ENCODE results near the gene DPH5.

The DPH5 gene

DNA sequence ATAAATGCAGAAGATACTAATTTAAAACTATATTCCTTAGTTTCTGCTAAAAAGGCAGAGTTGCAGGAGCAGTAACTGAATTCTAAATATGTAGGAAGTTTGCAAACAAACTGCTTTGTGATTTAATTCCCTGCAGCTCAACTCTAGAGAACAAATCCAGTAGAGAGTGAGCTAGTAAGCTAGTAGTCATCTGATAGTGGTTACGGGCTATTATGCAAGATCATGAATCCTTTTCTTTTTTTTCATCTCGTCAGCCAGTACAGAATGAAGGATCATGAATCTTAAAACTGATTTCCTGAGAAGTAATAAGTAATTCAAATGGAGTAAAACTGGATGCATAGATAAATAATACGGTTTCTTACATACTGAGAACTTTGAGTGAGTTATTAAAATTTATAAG lies 3.3 kb downstream of the DPH5 start:
- H3K27ac ChIP-seq, result no peak overlapping the region
- TF ChIP-seq, protein P1, sequence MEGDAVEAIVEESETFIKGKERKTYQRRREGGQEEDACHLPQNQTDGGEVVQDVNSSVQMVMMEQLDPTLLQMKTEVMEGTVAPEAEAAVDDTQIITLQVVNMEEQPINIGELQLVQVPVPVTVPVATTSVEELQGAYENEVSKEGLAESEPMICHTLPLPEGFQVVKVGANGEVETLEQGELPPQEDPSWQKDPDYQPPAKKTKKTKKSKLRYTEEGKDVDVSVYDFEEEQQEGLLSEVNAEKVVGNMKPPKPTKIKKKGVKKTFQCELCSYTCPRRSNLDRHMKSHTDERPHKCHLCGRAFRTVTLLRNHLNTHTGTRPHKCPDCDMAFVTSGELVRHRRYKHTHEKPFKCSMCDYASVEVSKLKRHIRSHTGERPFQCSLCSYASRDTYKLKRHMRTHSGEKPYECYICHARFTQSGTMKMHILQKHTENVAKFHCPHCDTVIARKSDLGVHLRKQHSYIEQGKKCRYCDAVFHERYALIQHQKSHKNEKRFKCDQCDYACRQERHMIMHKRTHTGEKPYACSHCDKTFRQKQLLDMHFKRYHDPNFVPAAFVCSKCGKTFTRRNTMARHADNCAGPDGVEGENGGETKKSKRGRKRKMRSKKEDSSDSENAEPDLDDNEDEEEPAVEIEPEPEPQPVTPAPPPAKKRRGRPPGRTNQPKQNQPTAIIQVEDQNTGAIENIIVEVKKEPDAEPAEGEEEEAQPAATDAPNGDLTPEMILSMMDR (IDR thresholded peaks at IDR 0.05; ENCODE audit: low read depth, low read length), result no peak
- no peak overlapping the region for H3K4me3 ChIP-seq (ENCODE audit: low read depth, low read length)
- no peaks in the 10 kb centered on the region for H3K27me3 ChIP-seq (ENCODE audit: insufficient read depth, low read depth, severe bottlenecking)
- no peaks in the 10 kb centered on the region for H3K9me3 ChIP-seq (ENCODE audit: severe bottlenecking)
- no peak for DNase-seq
- peaks cover 8% of the 10 kb centered on the region for H3K36me3 ChIP-seq

DNA sequence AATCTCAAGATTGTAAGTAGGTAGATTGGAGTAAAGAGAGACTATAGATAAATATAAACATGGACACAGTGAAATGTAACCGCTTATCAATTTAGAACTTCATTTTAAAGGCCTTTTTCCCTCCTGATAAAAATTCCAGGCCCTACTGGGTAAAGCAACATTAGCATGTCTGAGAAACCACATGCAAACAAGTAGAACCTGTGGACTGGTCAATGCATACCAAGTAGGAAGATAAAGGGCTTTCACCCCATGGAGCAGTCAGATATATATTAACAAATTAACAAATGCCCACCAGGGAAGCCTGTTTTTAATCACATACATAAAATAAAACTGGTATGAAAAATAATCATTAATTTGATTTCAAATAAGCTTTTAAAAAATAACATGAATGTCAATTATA lies 8.1 kb downstream of the DPH5 start:
- no peak overlapping the region for H3K27ac ChIP-seq
- H3K36me3 ChIP-seq, result peaks cover 5% of the 10 kb centered on the region
- no peak overlapping the region for H3K4me3 ChIP-seq (ENCODE audit: low read depth, low read length)
- no peaks in the 10 kb centered on the region for H3K9me3 ChIP-seq (ENCODE audit: severe bottlenecking)
- TF ChIP-seq, protein P1 (IDR thresholded peaks at IDR 0.05; ENCODE audit: low read depth, low read length), result no peak
- no peaks in the 10 kb centered on the region for H3K27me3 ChIP-seq (ENCODE audit: insufficient read depth, low read depth, severe bottlenecking)
- DNase-seq, result no peak

DNA sequence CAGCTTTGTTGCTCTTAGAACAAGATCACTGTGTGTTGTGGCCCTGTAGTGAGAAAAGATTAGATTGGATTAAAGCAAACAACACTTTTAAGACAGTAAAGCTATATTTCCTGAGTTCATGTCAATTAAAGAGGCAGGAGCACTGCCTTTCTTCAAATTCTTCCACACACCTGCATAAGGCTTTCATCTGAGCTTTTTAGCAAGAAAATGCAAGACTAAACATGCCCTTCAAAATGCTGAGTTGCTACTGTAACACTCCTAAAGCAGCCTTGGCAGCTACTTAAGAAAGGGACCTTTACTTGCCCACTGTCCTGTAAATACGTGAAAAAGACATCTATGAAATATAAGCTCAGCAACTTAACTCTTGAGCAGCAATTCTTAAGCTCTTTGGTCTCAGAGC lies 11.8 kb downstream of the DPH5 start:
- Histone ChIP-seq H3K36me3 (peaks cover 8% of the 10 kb centered on the region), H3K4me3 (ENCODE audit: low read depth, low read length) (no peak overlapping the region), H3K27ac (no peak overlapping the region), H3K9me3 (ENCODE audit: severe bottlenecking) (no peaks in the 10 kb centered on the region), H3K27me3 (ENCODE audit: insufficient read depth, low read depth, severe bottlenecking) (no peaks in the 10 kb centered on the region)
- DNase-seq, result no peak
- TF ChIP-seq, protein P1 (IDR thresholded peaks at IDR 0.05; ENCODE audit: low read depth, low read length), result no peak

DNA sequence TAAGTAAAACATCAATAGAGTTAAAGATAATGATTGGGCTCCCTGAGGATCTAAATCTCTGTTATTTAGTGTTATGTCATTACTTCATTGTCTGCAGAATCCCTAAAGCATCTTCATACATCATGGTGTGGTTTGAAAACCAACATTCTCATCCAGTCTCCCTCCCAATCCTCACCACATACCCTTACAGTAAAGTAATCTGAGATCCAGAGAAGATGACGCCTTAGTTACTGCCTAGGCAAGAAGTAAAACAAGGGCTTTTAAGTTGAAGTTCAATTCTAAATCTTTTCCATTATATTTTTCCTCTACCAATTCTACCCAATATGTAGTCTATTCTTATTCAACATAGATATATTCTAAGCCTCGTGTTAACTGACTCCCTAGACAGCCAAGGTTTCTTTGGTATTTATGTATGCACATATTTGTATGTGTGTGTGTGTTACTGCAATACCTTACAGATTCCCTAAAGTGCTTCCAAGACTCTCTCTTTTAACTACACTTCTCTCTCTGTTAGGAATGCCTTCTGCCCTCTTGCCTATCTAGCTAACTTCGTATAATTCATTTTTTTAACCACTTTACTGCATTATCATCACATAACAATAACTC lies 17.3 kb downstream of the DPH5 start:
- TF ChIP-seq, protein P1 (IDR thresholded peaks at IDR 0.05; ENCODE audit: low read depth, low read length), result no peak
- Histone ChIP-seq H3K27me3 (ENCODE audit: insufficient read depth, low read depth, severe bottlenecking) (no peaks in the 10 kb centered on the region), H3K36me3 (peaks cover 8% of the 10 kb centered on the region), H3K27ac (no peak overlapping the region), H3K9me3 (ENCODE audit: severe bottlenecking) (no peaks in the 10 kb centered on the region), H3K4me3 (ENCODE audit: low read depth, low read length) (no peak overlapping the region)
- DNase-seq, result no peak

GRCh38 chr1:101006553-101006952 lies 19.0 kb downstream of the DPH5 start:
- Histone ChIP-seq H3K27ac (no peak overlapping the region), H3K9me3 (ENCODE audit: severe bottlenecking) (no peaks in the 10 kb centered on the region), H3K27me3 (ENCODE audit: insufficient read depth, low read depth, severe bottlenecking) (no peaks in the 10 kb centered on the region), H3K36me3 (peaks cover 3% of the 10 kb centered on the region), H3K4me3 (ENCODE audit: low read depth, low read length) (no peak overlapping the region)
- no peak for DNase-seq
- TF ChIP-seq, protein P1 (IDR thresholded peaks at IDR 0.05; ENCODE audit: low read depth, low read length), result no peak

GRCh38 chr1:101005871-101006270 lies 19.7 kb downstream of the DPH5 start:
- Histone ChIP-seq H3K27ac (no peak overlapping the region), H3K9me3 (ENCODE audit: severe bottlenecking) (no peaks in the 10 kb centered on the region), H3K27me3 (ENCODE audit: insufficient read depth, low read depth, severe bottlenecking) (no peaks in the 10 kb centered on the region), H3K4me3 (ENCODE audit: low read depth, low read length) (no peak overlapping the region), H3K36me3 (peaks cover 4% of the 10 kb centered on the region)
- no peak for DNase-seq
- TF ChIP-seq, protein P1 (IDR thresholded peaks at IDR 0.05; ENCODE audit: low read depth, low read length), result no peak
